ENCODE measurements around the gene CFAP119.

DNA sequence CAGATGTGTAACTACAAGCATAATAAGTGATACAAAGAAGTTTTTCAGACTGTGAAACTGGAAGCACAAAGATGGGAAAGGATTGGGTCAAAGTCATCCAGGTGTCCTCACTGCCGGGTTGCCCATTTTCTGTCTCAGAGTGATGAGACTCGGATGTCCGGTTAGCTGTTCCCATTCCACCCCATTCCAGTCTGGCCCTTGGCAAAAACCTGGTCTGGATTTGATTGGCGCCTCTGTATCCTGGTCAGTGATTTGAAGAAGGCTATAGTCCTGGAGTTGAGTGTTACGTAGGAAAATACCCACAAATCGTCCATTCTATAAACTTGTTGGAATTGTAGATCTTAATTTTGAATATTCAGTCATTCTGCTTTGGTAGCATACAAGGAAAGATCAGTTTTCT, 33.5 kb downstream of the CFAP119 start:
- TF ChIP-seq EZH2 (IDR thresholded peaks at IDR 0.05; ENCODE audit: borderline replicate concordance, low read depth, low read length) (no peak), PTRF (tag; IDR thresholded peaks at IDR 0.05) (no peak), BHLHE40 (IDR thresholded peaks at IDR 0.05; ENCODE audit: low read length) (no peak), JUNB (CRISPR knock-in tag; conservative IDR thresholded peaks at IDR 0.05) (no peak), BRF1 (IDR thresholded peaks at IDR 0.05; ENCODE audit: borderline replicate concordance, extremely low read depth, insufficient read length) (no peak), EHMT2 (IDR thresholded peaks at IDR 0.05) (no peak), ZNF140 (CRISPR knock-in tag; IDR thresholded peaks at IDR 0.05) (no peak), CTCF (IDR thresholded peaks at IDR 0.05 in 2 of 3, conservative IDR thresholded peaks at IDR 0.05 in 1 of 3; ENCODE audit: insufficient read depth in 2 of 3, low read depth in 1 of 3, low read length in 3 of 3) (no peak), JUN (IDR thresholded peaks at IDR 0.05; ENCODE audit: borderline replicate concordance, low read depth, low read length) (no peak), JUN (CRISPR knock-in tag; IDR thresholded peaks at IDR 0.05; ENCODE audit: borderline replicate concordance) (no peak), POLR2H (tag; IDR thresholded peaks at IDR 0.05; ENCODE audit: low read depth) (no peak)
- TF ChIP-seq, protein P1, sequence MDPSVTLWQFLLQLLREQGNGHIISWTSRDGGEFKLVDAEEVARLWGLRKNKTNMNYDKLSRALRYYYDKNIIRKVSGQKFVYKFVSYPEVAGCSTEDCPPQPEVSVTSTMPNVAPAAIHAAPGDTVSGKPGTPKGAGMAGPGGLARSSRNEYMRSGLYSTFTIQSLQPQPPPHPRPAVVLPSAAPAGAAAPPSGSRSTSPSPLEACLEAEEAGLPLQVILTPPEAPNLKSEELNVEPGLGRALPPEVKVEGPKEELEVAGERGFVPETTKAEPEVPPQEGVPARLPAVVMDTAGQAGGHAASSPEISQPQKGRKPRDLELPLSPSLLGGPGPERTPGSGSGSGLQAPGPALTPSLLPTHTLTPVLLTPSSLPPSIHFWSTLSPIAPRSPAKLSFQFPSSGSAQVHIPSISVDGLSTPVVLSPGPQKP (CRISPR knock-in tag; IDR thresholded peaks at IDR 0.05) = no peak

Measured in K562 (cell line).